ENCODE results near the gene PSMB8.

DNA sequence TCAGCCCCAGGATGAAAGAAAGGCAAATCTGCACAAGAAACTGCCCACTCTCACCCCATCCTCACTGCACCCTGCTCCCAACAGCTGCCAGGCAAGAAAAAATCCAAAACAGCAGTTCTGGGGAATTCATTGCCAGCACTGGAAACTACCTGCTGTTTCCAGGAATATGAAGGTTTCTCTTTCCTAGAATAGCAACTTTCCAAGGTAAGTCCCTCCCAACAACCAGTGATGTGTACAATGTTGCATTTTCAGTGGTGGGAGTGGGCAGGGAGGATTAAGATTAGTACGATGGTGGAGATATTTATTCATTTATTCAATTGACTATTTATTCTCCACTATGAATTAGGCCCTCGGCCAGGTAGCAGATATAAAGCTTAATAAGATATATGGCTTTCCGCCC, 16.8 kb downstream of the PSMB8 start:
- TF ChIP-seq POLR2A (IDR thresholded peaks at IDR 0.05) = no peak
- TF ChIP-seq, protein P1, sequence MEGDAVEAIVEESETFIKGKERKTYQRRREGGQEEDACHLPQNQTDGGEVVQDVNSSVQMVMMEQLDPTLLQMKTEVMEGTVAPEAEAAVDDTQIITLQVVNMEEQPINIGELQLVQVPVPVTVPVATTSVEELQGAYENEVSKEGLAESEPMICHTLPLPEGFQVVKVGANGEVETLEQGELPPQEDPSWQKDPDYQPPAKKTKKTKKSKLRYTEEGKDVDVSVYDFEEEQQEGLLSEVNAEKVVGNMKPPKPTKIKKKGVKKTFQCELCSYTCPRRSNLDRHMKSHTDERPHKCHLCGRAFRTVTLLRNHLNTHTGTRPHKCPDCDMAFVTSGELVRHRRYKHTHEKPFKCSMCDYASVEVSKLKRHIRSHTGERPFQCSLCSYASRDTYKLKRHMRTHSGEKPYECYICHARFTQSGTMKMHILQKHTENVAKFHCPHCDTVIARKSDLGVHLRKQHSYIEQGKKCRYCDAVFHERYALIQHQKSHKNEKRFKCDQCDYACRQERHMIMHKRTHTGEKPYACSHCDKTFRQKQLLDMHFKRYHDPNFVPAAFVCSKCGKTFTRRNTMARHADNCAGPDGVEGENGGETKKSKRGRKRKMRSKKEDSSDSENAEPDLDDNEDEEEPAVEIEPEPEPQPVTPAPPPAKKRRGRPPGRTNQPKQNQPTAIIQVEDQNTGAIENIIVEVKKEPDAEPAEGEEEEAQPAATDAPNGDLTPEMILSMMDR (IDR thresholded peaks at IDR 0.05) = no peak
